Measurements from ENCODE around the gene SLC27A1.
"Not testable (repeated sequence)": the region's sequence is repeated elsewhere in the genome, so short reads cannot be mapped to it uniquely, and the experiment has no call there.

SLC27A1 gene

DNA sequence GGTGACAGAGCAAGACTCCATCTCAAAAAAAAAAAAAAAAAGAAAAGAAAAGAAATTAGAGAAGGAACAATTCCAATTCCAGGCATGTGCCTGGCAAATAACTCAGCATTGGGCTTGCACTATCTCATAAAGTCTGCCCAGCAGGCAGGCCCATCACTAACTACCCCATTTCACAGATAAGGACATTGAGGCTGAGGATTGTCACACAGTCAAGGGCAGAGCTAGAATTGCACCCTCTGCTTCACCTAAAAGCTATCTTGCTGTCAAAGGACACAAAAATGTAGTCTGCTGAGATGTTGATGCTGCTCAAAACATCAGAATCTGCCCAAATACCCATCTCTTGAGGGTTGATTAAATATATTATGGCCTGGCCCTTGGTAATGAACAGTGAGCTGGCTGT, 64.4 kb downstream of the SLC27A1 start:
- no peak for DNase-seq

DNA sequence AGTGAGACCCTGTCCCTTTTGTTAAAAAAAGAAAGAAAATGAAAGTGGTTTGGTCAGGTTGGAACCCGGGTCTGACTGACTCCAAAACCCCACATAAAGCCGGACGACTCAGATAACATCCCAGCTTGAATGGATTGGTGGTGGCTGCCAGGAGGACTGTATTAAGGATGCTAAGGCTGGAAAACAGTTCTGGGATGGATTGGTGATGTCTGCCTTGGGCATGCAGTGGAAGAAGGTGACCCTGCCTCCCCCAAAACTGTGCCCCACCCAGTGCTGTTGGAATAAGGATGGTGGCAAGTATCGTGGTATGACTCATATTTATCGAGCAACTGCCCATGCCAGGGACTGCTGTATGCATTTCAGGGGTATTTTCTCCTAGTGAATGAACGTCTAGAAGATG, 66.6 kb downstream of the SLC27A1 start:
- no peak for DNase-seq

DNA sequence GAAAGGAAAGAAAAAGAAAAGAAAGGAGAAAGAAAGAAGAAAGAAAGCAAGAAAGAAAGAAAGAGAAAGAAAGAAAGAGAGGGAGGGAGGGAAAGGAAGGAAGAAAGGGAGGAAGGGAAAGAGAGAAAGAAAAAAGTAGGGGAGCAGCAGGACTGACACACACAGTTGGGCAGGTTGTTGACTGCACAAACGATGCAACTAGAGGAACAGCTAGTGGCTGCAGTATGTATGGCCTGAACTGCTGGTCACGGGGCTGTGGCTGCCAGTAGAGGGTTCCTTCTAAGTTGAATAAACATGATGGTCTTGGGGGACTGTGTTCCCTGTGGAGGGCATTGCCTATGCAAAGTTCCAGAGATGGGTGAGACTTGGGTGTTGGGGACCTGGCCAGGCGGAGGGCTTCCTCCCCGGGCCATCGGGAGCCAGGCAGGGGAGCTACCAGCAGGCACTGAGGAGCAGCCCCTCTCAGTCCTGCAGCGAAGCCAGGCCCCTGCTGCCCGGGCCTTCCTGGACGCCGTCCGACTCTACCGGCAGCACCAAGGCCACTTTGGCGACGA, 68.4 kb downstream of the SLC27A1 start:
- no peak for DNase-seq

DNA sequence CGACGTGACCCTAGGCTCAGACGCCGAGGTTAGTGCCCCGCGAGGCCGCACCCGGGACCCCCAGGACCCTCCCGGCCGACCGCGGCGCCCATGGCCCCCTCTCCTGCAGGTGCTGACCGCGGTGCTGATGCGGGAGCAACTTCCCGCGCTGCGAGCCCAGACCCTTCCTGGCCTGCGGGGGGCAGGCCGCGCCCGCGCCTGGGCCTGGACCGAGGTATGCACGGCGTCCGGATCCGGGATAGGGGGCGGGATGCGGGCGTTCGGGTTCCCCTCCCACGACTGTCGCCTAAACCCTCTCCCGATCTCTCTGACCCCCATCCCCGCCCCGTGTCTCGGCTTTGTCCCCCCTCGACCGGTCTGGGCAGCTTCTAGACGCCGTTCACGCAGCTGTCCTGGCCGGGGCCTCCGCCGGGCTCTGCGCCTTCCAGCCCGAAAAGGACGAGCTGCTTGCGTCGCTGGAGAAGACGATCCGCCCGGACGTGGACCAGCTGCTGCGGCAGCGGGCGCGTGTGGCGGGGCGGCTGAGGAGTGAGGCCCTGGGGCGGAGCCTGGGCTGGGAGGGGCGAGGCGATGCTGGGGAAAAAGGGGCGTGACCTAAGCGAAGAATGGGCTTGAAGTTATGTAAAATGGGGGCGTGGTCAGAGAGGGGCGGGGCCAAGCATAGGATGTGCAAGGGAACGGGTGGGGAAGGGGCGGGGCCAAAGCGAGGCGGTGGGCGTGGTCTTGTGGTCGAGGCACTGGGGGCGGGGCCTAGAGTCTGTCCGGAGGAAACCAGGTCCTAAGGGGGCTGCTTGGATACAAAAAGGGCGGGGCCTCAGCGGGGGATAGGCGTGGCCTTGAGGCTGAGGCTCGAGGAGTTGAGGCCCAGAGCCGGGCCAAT, 69.2 kb downstream of the SLC27A1 start:
- DNase-seq = peak in 52 of 56 donors; percentile 18 to 92 (median 64)

DNA sequence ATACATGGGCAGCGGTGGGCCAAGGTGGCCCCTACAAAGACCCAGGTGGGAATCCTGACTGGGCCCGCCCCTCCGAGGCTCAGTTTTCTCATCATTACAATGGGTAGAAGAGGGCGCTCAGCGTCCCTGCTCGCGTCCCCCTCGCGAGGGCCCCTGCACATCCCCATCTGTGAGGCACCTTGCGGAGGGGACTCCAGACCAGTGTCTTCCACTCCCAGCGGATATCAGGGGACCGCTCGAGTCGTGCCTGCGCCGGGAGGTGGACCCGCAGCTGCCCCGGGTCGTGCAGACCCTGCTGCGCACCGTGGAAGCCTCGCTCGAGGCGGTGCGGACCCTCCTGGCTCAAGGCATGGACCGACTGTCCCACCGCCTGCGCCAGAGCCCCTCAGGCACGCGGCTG, 69.8 kb downstream of the SLC27A1 start:
- no peak for DNase-seq

DNA sequence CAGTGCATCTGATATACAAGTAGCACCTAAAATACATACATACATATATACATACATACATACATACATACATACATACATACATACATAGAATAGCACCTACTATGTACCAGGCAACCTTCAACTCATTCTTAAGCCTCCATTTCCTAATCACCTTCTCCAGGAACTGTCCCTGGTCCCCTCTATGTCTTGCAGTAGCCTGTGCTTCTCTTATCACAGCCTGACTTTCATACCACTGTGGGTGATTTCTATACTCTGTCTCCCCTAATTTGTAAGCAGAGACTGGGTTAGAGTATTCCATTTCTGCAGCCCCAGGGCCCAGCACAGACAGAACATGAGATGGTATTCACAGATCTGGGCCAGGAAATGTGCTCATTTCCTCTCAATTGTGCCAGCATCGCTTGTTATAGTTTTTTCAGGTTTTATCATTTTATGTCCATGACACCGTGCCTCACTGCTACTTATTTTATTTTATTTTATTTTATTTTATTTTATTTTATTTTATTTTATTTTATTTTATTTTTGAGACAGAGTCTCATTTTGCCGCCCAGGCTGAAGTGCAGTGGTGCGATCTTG, 70.9 kb downstream of the SLC27A1 start:
- no peak for DNase-seq

DNA sequence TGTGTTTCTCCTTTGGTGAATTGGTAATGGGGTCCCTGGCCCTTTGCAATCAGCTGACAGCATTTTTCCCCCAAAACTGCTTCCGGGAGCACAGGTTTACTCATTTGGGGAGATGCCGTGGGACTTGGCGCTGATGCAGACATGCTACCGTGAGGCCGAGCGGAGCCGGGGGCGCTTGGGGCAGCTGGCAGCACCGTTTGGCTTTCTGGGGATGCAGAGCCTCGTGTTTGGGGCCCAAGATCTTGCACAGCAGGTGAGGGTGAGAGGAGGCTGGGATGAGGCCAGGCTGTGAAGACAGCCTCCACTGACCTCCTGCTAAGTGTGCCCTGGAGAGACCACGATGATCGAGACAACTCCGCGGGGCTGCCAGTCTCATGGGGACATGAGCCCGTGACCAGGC, 71.7 kb downstream of the SLC27A1 start:
- DNase-seq = no peak

DNA sequence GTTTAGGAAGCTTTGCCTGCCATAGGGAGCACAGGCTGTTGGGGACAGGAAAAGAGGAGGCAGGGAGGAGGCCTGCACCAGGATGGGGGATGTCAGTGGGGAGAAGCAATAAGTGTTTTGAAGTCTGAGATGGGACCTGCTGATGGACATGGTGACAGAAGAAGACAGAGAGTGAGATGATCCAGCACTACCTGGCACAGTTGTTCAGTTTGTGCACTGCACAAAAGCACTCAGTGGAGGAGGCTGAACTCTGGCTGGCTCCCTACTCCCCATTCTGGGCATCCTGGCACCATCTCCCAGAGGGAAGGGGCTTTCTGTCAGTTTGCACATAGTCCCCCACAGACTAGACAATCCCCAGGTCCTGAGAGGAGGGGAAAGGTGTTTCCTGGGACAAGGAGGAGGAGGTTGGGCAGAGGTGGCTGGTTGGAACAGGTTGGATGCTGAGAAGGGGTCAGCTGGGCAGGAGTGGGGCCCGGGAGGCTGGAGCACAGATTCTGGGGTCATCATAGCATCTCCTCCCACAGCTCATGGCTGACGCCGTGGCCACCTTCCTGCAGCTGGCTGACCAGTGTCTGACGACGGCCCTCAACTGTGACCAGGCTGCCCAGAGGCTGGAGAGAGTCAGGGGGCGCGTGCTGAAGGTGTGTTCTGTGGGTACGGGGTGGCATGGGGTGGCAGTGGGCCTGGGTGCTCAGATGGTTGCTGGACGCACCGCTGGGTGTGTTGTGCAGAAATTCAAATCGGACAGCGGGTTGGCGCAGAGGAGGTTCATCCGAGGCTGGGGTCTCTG, 72.7 kb downstream of the SLC27A1 start:
- DNase-seq = no peak

DNA sequence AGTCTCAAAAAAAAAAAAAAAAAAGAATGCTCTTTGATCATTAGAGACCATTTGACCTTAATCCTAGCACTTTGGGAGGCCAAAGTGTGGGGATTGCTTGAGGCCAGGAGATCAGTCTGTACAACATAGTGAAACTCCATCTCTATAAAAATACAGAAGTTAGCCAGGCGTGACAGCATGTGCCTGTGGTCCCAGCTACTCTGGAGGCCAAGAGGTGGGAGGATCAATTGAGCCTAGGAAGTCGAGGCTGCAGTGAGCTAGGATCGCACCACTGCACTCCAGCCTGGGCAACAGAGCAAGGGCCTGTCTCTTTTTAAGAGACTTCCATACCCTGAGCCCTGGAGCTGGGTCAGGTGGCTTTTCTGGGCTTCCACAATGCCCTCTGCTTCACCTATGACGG, 73.7 kb downstream of the SLC27A1 start:
- no peak for DNase-seq

DNA sequence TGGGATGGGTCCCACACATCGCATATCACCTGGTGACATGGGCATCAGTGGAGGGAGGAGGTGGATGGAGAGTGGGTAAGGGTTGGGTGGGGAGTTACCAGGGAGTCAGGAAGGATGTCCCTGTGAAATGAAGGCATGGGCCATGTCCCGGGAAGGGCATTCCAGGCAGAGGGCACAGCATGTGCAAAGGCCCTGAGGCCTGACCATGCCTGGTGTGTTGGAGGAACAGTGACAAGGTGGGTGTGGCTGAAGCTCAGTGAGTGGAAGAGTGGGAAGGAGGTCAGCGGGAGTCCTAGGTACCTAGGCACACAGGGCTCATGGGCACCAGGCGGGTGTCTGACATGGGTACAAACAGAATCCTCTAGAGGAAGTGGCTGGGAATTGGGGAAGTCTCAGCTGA, 74.1 kb downstream of the SLC27A1 start:
- DNase-seq = no peak

DNA sequence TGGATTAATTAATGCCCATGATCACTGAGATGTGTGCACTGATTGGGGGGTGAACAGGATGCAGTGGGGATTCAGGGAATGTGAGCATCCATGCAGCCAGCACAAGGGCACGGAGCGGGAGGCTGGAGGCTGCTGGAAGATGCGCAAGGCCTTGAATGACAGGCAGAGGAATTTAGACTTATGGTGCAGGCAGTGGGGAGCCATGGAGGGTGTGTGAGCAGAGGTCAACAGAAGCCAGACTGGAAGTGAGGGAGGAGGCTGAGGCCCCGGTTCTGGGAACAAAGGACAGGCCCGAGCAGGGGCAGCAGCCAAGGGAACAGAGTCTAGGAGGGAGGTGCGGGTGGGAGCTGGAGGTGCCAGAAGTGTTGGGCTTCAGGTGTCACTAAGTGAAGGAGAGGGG, 77.8 kb downstream of the SLC27A1 start:
- no peak for DNase-seq

DNA sequence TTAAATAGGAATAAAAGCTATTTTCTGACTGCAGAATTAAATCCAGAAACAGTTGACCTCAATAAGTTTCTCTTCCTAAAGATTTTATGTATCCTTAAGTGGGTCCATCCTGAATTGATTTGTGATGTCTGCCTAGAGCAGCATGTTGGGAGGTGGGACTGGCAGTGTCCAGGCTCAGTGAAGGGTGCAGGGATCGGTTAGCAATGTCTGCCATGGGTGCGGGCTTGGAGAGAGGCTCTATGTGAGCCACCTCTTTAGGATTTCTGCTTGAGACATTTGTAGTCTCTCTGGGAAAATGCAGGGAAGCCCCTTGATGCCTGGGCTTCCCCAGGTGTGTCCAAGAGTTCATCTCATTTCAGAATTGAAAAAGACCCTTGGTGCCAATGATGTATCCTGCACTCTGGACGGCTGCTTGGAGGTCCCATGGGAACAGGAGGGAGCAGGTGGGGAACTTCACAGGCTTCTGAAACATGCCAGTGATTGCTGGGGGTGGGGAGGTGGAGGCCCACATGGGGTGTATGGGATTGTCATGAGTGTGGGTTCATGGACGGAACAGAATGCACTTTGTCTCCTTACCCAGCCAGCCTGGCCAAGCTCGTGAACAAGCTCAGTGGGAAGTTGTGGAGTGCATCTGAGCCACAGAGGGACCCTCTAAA, 78.9 kb downstream of the SLC27A1 start:
- DNase-seq = no peak

DNA sequence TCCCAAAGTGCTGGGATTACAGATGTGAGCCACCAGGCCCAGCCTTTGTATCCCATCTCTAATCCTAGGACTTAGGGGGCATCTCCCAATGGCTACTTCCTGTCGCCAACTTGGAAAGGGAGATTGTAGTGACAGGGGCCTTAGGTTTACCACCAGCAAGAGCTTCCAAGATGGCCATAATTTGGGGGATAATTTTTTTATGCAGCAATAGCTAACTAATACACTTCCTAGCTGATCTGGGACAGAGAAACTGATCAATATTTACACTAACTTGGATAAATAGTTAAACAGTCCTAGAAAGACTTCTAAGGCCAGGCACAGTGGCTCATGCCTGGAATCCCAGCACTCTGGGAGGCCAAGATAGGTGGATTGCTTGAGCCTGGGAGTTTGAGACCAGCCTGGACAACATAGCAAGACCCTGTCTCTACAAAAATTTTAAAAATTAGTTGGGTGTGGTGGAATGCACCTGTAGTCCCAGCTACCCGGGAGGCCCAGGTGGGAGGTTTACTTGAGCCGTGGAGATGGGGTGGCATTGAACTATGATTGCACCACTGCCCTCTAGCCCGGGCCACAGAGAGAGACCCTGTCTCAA, 79.8 kb downstream of the SLC27A1 start:
- no peak for DNase-seq

DNA sequence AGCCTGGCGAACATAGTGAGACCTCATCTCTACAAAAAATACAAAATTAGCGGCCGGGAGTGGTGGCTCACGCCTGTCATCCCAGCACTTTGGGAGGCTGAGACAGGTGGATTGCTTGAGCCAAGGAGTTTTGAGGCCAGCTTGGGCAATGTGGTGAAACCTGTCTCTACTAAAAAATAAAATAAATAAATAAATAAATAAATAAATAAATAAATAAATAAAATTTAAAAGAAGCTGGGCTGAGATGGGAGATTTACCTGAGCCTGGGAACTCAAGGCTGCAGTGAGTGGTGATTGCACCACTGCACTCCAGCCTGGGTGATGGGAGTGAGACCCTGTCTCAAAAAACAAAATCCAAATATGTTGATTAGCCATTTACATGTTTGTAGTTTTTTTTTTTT, 82.4 kb downstream of the SLC27A1 start:
- not testable (repeated sequence) for DNase-seq

DNA sequence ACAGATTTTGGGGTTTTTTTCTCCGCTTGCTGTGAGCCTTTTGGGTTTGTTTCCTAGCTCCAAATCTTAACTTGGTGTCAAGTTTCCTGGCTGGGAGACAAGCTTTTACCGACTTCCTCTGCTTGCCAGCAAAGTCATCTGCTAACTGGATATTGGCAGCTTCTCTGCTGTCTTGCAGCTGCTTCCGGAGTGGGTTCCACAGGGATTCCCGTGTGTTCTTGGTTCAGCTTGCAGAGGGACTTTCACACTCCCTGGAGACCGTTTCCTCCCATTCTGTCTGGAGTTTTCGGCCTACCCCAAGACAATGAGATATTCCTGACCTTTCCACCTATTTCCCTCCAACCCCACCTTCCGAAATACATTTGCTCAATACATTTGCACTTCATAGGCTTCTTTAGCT, 82.9 kb downstream of the SLC27A1 start:
- DNase-seq = peak in 8 of 56 donors; percentile 1 to 27 (median 6)

DNA sequence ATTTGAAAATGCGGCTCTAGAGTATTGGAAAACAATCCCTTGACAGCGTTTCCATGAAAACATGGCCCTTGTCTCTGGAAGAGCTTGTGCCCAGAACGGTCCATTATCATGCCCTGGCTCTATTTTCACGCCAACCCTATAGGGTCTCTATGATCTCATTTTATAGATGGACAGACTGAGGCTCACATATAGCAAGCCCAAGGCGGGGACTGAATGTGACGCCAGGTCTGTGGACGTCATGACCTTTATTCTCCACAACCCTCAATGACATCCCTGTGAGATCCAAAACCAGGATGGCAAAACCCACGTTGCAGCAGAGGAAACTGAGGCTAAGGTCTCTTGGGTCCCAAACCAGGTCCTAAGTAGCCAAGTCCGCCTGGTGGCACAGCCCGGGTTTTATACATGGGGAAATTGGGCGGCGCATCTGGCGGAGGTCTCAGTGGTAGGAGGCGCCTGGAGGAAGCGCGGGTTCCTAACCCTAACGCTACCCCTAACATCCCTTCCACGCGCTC, 84.7 kb downstream of the SLC27A1 start:
- DNase-seq = no peak

DNA sequence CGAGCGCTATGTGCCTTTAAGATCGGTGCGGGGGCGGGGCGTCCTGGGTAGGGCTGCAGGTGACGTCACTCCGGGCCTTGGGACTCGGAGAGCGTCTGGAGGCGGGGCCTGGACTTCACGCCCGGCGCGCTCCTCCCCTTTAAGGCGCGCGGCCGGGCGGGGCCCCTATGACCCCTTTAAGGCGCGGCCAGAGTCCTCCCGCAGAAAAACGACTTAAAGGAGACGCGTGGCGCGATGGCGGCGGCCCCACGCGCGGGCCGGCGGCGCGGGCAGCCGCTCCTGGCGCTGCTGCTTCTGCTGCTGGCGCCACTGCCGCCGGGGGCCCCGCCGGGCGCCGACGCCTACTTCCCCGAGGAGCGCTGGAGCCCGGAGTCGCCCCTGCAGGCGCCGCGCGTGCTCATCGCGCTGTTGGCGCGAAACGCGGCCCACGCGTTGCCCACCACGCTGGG, 85.2 kb downstream of the SLC27A1 start, which contains the start of gene COLGALT1:
Gene COLGALT1 (plus strand): TSS at position 170 of the 449 bp plus-strand sequence. CDS start 65 bp downstream, at position 235.
- peak; percentile 51 to 99 (median 93) for DNase-seq

Measured in nucleus accumbens (tissue), 56 donors.